ENCODE measurements around the gene EIF1B.

- TF ChIP-seq CTCF (IDR thresholded peaks at IDR 0.05) (no peak), POLR2AphosphoS5 (IDR thresholded peaks at IDR 0.05; ENCODE audit: insufficient read depth in 1 of 2, low read depth in 1 of 2) (no peak)
These were observed 31.1 kb downstream of the EIF1B start for GRCh38 chr3:40340541-40341170.

All from vagina (tissue), 2 donors.